DND-41 (cell line): ENCODE data around the gene KCNH1.

Experiments used
- CTCF ChIP-seq: IDR thresholded peaks from 2 replicates; pipeline ENCODE4 v1.5.1; 2012; ENCODE audit warnings: borderline replicate concordance, low read length, moderate library complexity, mild to moderate bottlenecking; ENCODE audit not compliant: poor library complexity, severe bottlenecking; ENCODE audit errors: extremely low read depth
- EZH2 ChIP-seq: IDR thresholded peaks from 3 replicates; pipeline ENCODE4 v1.6.1; 2012; ENCODE audit warnings: borderline replicate concordance, low read depth, mild to moderate bottlenecking, moderate library complexity, low read length, inconsistent platforms; ENCODE audit not compliant: severe bottlenecking

- no peak for TF ChIP-seq CTCF
- no peak for TF ChIP-seq EZH2
These were observed 285.5 kb downstream of the KCNH1 start for GRCh38 chr1:210848474-210848873.
